HG03575 (cell line): Measurements from ENCODE around the gene STK11IP.

ENCODE experiments used
- ATAC-seq: cut with Tn5 transposase; IDR thresholded peaks from one replicate; pipeline ENCODE4 v1.9.1; 2021; ENCODE audit not compliant: unreplicated experiment, insufficient number of reproducible peaks, low FRiP score; ENCODE audit errors: extremely low read depth

Gene STK11IP

GRCh38 chr2:219629976-219630695, 32.5 kb downstream of the STK11IP start:
- no peak for ATAC-seq

- ATAC-seq, result no peak
These were observed 33.2 kb downstream of the STK11IP start for GRCh38 chr2:219630770-219631405.

- ATAC-seq, result no peak
These were observed 33.8 kb downstream of the STK11IP start for GRCh38 chr2:219631406-219631891.

- no peak for ATAC-seq
These were observed 34.5 kb downstream of the STK11IP start for GRCh38 chr2:219631904-219632759.

GRCh38 chr2:219632760-219633105, 35.1 kb downstream of the STK11IP start:
- no peak for ATAC-seq

GRCh38 chr2:219633276-219634065, 35.8 kb downstream of the STK11IP start:
- no peak for ATAC-seq

- ATAC-seq, result no peak
These were observed 36.7 kb downstream of the STK11IP start for GRCh38 chr2:219634171-219634940.

- no peak for ATAC-seq
These were observed 37.5 kb downstream of the STK11IP start for GRCh38 chr2:219634951-219635751.

- no peak for ATAC-seq
These were observed 38.7 kb downstream of the STK11IP start for GRCh38 chr2:219636144-219636915.

- no peak for ATAC-seq
These were observed 39.5 kb downstream of the STK11IP start for GRCh38 chr2:219636941-219637841.

- ATAC-seq, result no peak
These were observed 40.2 kb downstream of the STK11IP start for GRCh38 chr2:219637842-219638185.

GRCh38 chr2:219638217-219638947, 40.7 kb downstream of the STK11IP start:
- no peak for ATAC-seq

- no peak for ATAC-seq
These were observed 41.5 kb downstream of the STK11IP start for GRCh38 chr2:219638948-219639755.

GRCh38 chr2:219641390-219642068, 43.9 kb downstream of the STK11IP start:
- ATAC-seq, result no peak
